Keratinocyte (primary cell): Measurements from ENCODE around the gene IL17C. TPM values are rescaled to one million over a fixed set of nuclear protein-coding genes. Genes with fewer than 3 reads are reported as not detected.

Experiments
- DNase-seq: peaks from one replicate; pipeline ENCODE4 v3.0.0-alpha.2; 2011; ENCODE audit warnings: low read depth, missing footprints, low spot score
- FAIRE-seq: peaks from 2 replicates; lab custom pipeline; 2011; peaks lifted over from hg19 to GRCh38; lab: Jason Lieb, UNC
- H2AFZ ChIP-seq: 2 replicates; pipeline ENCODE4 v1.6.0; 2012; ENCODE audit warnings: low read length, control low read depth, inconsistent platforms; ENCODE audit not compliant: control insufficient read depth
- H3K27ac ChIP-seq: 2 replicates; pipeline ENCODE4 v1.5.1; 2011; ENCODE audit warnings: low read length; ENCODE audit not compliant: control insufficient read depth, insufficient read depth
- H3K27me3 ChIP-seq: 3 replicates; pipeline ENCODE4 v1.6.0; 2011; ENCODE audit warnings: low read length; ENCODE audit not compliant: control insufficient read depth, insufficient read depth; ENCODE audit errors: extremely low read depth
- H3K36me3 ChIP-seq, 2 experiments: 2 replicates in 1 of 2; 3 replicates in 1 of 2; pipeline ENCODE4 v1.5.1; 2011; ENCODE audit warnings: low read length in 2 of 2, mild to moderate bottlenecking in 1 of 2; ENCODE audit not compliant: control insufficient read depth in 2 of 2, insufficient read depth in 2 of 2; ENCODE audit errors: extremely low read depth in 1 of 2
- H3K4me1 ChIP-seq: 3 replicates; pipeline ENCODE4 v1.5.1; 2011; ENCODE audit warnings: low read length; ENCODE audit not compliant: control insufficient read depth, insufficient read depth; ENCODE audit errors: extremely low read depth
- H3K4me2 ChIP-seq: 3 replicates; pipeline ENCODE4 v1.6.0; 2011; ENCODE audit warnings: low read depth, low read length; ENCODE audit not compliant: control insufficient read depth, insufficient read depth; ENCODE audit errors: extremely low read depth
- H3K4me3 ChIP-seq, 3 experiments: fragments of 200-600 bp in 1 of 3; sonication (generic) in 1 of 3; 2 replicates in 2 of 3; 3 replicates in 1 of 3; pipeline ENCODE4 v1.5.1; 2011 to 2016; ENCODE audit warnings: low read length in 3 of 3, mild to moderate bottlenecking in 3 of 3, control low read depth in 2 of 3, inconsistent platforms in 1 of 3, low read depth in 1 of 3, mixed read lengths in 1 of 3, mixed run types in 1 of 3, moderate library complexity in 1 of 3; ENCODE audit not compliant: control insufficient read depth in 2 of 3, insufficient read depth in 2 of 3; ENCODE audit errors: extremely low read depth in 1 of 3
- H3K79me2 ChIP-seq: 2 replicates; pipeline ENCODE4 v1.6.0; 2012; ENCODE audit warnings: low read length; ENCODE audit not compliant: control insufficient read depth, insufficient read depth
- H3K9ac ChIP-seq: 3 replicates; pipeline ENCODE4 v1.6.0; 2011; ENCODE audit warnings: low read length; ENCODE audit not compliant: control insufficient read depth, insufficient read depth; ENCODE audit errors: extremely low read depth
- H3K9me1 ChIP-seq: 3 replicates; pipeline ENCODE4 v1.6.0; 2011; ENCODE audit warnings: low read length; ENCODE audit not compliant: control insufficient read depth, insufficient read depth; ENCODE audit errors: extremely low read depth
- H3K9me3 ChIP-seq: 2 replicates; pipeline ENCODE4 v1.5.1; 2012; ENCODE audit warnings: low read depth, low read length; ENCODE audit not compliant: control insufficient read depth
- H4K20me1 ChIP-seq: 3 replicates; pipeline ENCODE4 v1.6.0; 2011; ENCODE audit warnings: low read length; ENCODE audit not compliant: control insufficient read depth, insufficient read depth; ENCODE audit errors: extremely low read depth
- EZH2 ChIP-seq: IDR thresholded peaks from one replicate; pipeline ENCODE4 v1.6.1; 2012; ENCODE audit warnings: inconsistent platforms, mild to moderate bottlenecking, low read length, moderate library complexity
- dilution Hi-C: fragments of 300-500 bp; cut with MboI; formaldehyde crosslinking; loops from one replicate; pipeline ENCODE4 v1.7.0; 2020; ENCODE audit warnings: low sequenced_read_pairs; ENCODE audit not compliant: extremely low pct_ligation_motif_present
- polyA plus RNA-seq, 5 experiments: library from polyadenylated mRNA; depleted of rRNA in 3 of 5; stranded (reverse) in 3 of 5; stranded (forward) in 1 of 5; unstranded in 1 of 5; fragments of >200 nt; gene quantifications; 1 replicate in 1 of 5; 2 replicates in 3 of 5; 3 replicates in 1 of 5; pipeline versions ENCODE4 v1.2.1 to v1.2.3, GENCODE V29; 2011 to 2012; ENCODE audit warnings: missing spikeins in 2 of 5, low read depth in 1 of 5, low replicate concordance in 1 of 5
- TF ChIP-seq, protein P1 (sequence below), 3 experiments: IDR thresholded peaks in 1 of 3; conservative IDR thresholded peaks in 1 of 3; optimal IDR thresholded peaks in 1 of 3; 2 replicates in 2 of 3; 3 replicates in 1 of 3; pipeline versions ENCODE3 to v1.5.1; 2011; ENCODE audit warnings: low read length in 3 of 3, mild to moderate bottlenecking in 3 of 3, moderate library complexity in 2 of 3, control low read depth in 1 of 3, inconsistent platforms in 1 of 3; ENCODE audit not compliant: insufficient read depth in 2 of 3; ENCODE audit errors: extremely low read depth in 1 of 3

Gene IL17C
- polyA plus RNA-seq, 1 donor (not counting 4 experiments of a cell fraction or from before 2014, with no cell fraction given), result not detected

GRCh38 chr16:88655733-88656281, 17.4 kb downstream of the IL17C start:
- peaks cover 37% of the 10 kb centered on the region for H3K79me2 ChIP-seq
- H3K4me2 ChIP-seq, result no peak overlapping the region
- H3K9me1 ChIP-seq, result no peaks in the 10 kb centered on the region
- peaks cover 22% of the 10 kb centered on the region for H4K20me1 ChIP-seq
- FAIRE-seq (no peak), DNase-seq (no peak)
- H3K9me3 ChIP-seq, result no peaks in the 10 kb centered on the region
- TF ChIP-seq, protein P1, sequence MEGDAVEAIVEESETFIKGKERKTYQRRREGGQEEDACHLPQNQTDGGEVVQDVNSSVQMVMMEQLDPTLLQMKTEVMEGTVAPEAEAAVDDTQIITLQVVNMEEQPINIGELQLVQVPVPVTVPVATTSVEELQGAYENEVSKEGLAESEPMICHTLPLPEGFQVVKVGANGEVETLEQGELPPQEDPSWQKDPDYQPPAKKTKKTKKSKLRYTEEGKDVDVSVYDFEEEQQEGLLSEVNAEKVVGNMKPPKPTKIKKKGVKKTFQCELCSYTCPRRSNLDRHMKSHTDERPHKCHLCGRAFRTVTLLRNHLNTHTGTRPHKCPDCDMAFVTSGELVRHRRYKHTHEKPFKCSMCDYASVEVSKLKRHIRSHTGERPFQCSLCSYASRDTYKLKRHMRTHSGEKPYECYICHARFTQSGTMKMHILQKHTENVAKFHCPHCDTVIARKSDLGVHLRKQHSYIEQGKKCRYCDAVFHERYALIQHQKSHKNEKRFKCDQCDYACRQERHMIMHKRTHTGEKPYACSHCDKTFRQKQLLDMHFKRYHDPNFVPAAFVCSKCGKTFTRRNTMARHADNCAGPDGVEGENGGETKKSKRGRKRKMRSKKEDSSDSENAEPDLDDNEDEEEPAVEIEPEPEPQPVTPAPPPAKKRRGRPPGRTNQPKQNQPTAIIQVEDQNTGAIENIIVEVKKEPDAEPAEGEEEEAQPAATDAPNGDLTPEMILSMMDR (optimal IDR thresholded peaks at IDR 0.05 in 1 of 3, IDR thresholded peaks at IDR 0.05 in 1 of 3, conservative IDR thresholded peaks at IDR 0.05 in 1 of 3; ENCODE audit: extremely low read depth in 1 of 3, insufficient read depth in 2 of 3, low read length in 3 of 3), result no peak
- no peak for TF ChIP-seq EZH2
- H3K4me3 ChIP-seq, result no peak overlapping the region
- peaks cover 48 to 49% of the 10 kb centered on the region in 2 experiments for H3K36me3 ChIP-seq
- no peaks in the 10 kb centered on the region for H3K27me3 ChIP-seq
- H3K4me1 ChIP-seq, result no peaks in the 10 kb centered on the region
- no peak overlapping the region for H3K9ac ChIP-seq
- no peak overlapping the region for H3K27ac ChIP-seq
- H2AFZ ChIP-seq, result no peak overlapping the region
- dilution Hi-C loops, result loop anchor here (25.0 kb wide), 1 partner anchor 106 kb away; no protein-coding TSS in a partner anchor

DNA sequence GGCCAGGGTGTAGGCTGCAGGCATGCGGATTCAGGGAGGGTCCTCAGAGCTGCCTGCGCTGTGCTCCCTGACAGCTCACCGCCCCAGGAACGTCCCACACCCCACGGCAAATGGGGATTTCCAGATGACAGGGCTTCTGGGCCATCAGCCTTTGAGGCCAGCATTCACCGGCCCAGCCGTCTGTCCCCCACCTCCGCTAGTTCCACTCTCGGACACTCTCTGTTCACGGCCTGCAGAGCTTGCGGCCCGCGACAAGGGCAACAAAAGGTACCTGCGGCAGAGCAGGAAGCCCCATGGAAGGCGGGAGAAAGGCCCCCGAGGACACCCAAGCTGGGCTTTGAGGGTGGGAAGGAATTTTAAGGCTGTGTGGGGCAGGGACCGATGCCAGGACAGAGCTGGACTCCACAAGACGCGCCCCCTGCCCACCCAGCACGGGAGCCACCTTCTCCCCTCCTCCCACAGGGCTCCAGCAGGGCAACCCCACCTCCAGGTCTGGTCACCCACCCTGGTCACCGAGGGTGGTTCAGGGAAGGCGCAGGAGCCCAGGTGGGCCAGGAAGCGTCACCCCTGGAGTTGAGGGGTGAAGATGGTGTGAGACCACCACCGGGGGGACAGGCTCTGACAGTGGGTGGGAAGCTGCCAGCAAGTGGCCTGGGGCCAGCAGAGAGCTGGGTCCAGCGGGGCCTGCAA, 18.1 kb downstream of the IL17C start:
- Histone ChIP-seq H2AFZ (no peak overlapping the region), H3K4me2 (no peak overlapping the region), H3K36me3 (peaks cover 46 to 49% of the 10 kb centered on the region in 2 experiments), H3K27ac (no peak overlapping the region), H3K9ac (no peak overlapping the region), H3K9me1 (no peaks in the 10 kb centered on the region), H3K79me2 (peaks cover 44% of the 10 kb centered on the region), H3K9me3 (no peaks in the 10 kb centered on the region), H4K20me1 (peaks cover 22% of the 10 kb centered on the region), H3K27me3 (no peaks in the 10 kb centered on the region), H3K4me1 (peaks cover 6% of the 10 kb centered on the region), H3K4me3 (no peak overlapping the region)
- FAIRE-seq (no peak), DNase-seq (no peak)
- dilution Hi-C loops, result loop anchor here (25.0 kb wide), 1 partner anchor 106 kb away; no protein-coding TSS in a partner anchor
- no peak for TF ChIP-seq EZH2
- TF ChIP-seq, protein P1 (optimal IDR thresholded peaks at IDR 0.05 in 1 of 3, IDR thresholded peaks at IDR 0.05 in 1 of 3, conservative IDR thresholded peaks at IDR 0.05 in 1 of 3; ENCODE audit: extremely low read depth in 1 of 3, insufficient read depth in 2 of 3, low read length in 3 of 3), result no peak
